ENCODE measurements around the gene CDC42BPA. TPM values are rescaled to one million over a fixed set of nuclear protein-coding genes. Genes with fewer than 3 reads are reported as not detected.

CDC42BPA gene
- total and polyA plus RNA-seq, 2 of the 8 experiments (the other 6 are each of a cell fraction or from before 2014, with no cell fraction given): 7.1 to 28.5 TPM

- Histone ChIP-seq H4K5ac (ENCODE audit: insufficient read length, low read depth, low read length) (no peak overlapping the region), H4K20me1 (replicated peaks in 1 of 2; ENCODE audit: control insufficient read depth in 1 of 2, insufficient read depth in 2 of 2, low read length in 2 of 2) (peaks cover 0 to 2% of the 10 kb centered on the region in 2 experiments), H4K91ac (replicated peaks; ENCODE audit: insufficient read length, low read length) (no peak overlapping the region), H3K9me3 (ENCODE audit: insufficient read depth in 2 of 2, low read depth in 1 of 2, low read length in 1 of 2) (0 out of 4 replicates have a peak, but pooled peaks cover 0 to 2% of the 10 kb centered on the region in 2 experiments), H3K36me3 (ENCODE audit: control insufficient read depth in 2 of 4, insufficient read depth in 4 of 4, low read length in 3 of 4) (no peaks in the 10 kb centered on the region; a peak in 2 of 8 replicates), H3K4ac (replicated peaks; ENCODE audit: insufficient read length, low read depth, low read length) (no peak overlapping the region), H3K27me3 (replicated peaks in 1 of 4; ENCODE audit: control insufficient read depth in 3 of 4, extremely low read depth in 1 of 4, insufficient read depth in 3 of 4, low read length in 3 of 4) (no peaks in the 10 kb centered on the region), H2BK15ac (ENCODE audit: low read length) (no peak overlapping the region), H2BK12ac (ENCODE audit: low read depth, low read length) (no peak overlapping the region), H3K4me1 (replicated peaks in 1 of 4; ENCODE audit: control insufficient read depth in 3 of 4, insufficient read depth in 4 of 4, low read length in 3 of 4) (no peaks in the 10 kb centered on the region), H3K23me2 (ENCODE audit: low read depth, low read length) (peaks cover 8% of the 10 kb centered on the region; the same call in 1 of the 2 replicates), H4K8ac (ENCODE audit: extremely low read depth, insufficient read depth, low read length) (no peak overlapping the region; the same call in 1 of the 2 replicates), H3K4me3 (ENCODE audit: extremely low read depth in 1 of 4, insufficient read depth in 2 of 4, low read depth in 3 of 4, low read length in 4 of 4) (no peak overlapping the region), H2BK20ac (ENCODE audit: low read length) (no peak overlapping the region), H3K9ac (replicated peaks in 1 of 4; ENCODE audit: extremely low read depth in 1 of 4, low read depth in 3 of 4, low read length in 3 of 4) (no peak overlapping the region), H2BK5ac (ENCODE audit: low read depth, low read length) (no peak overlapping the region; the same call in 1 of the 2 replicates), H3K14ac (ENCODE audit: insufficient read length) (no peak overlapping the region), H3K23ac (ENCODE audit: insufficient read length) (no peak overlapping the region), H2AK5ac (ENCODE audit: low read depth, low read length) (no peak overlapping the region), H3K56ac (replicated peaks; ENCODE audit: insufficient read length, low read depth, low read length) (no peak overlapping the region), H3K79me1 (ENCODE audit: low read depth, low read length) (peaks cover 13% of the 10 kb centered on the region), H2BK120ac (replicated peaks; ENCODE audit: low read depth, low read length) (no peak overlapping the region), H3K79me2 (ENCODE audit: control insufficient read depth in 1 of 2, insufficient read depth in 2 of 2, low read length in 2 of 2) (peaks cover 5 to 18% of the 10 kb centered on the region in 2 experiments; a peak in 3 of 4 replicates), H3K18ac (ENCODE audit: extremely low read depth, low read length) (no peak overlapping the region), H3K27ac (ENCODE audit: low read depth, low read length) (no peak overlapping the region), H3K4me2 (ENCODE audit: insufficient read depth in 1 of 2, low read depth in 2 of 2, low read length in 2 of 2) (no peak overlapping the region), H2AFZ (ENCODE audit: low read length) (no peak overlapping the region)
- DNase-seq (ENCODE audit: low read depth in 1 of 2, low spot score in 2 of 2): no peak
- no peak for FAIRE-seq
- WGBS, 2 experiments (ENCODE audit: extremely low coverage in 1 of 2, insufficient coverage in 1 of 2, insufficient read length in 1 of 2, insufficient replicate concordance in 2 of 2, low coverage in 1 of 2, low lambda C conversion rate in 2 of 2, missing lambda C conversion rate in 1 of 2): 84% methylated on average over 6 of the region's 6 CpGs; no CpG with 5 or more reads in 1 of the 2 experiments
- ChIA-PET CTCF (ENCODE audit: partially characterized antibody) (interaction anchor here (1.1 to 1.4 kb wide), 2 partner anchors 17 to 52 kb away, joined by 4 to 5 read pairs; no protein-coding TSS in a partner anchor), POLR2A (ENCODE audit: partially characterized antibody) (no interaction called here)
- TF ChIP-seq JUND (IDR thresholded peaks at IDR 0.05; ENCODE audit: low read length): no peak
Measured at GRCh38 chr1:226964068-226964425, 354.2 kb downstream of the CDC42BPA start.

Data from H1 (cell line).